Testis (tissue), 2 donors: ENCODE results near the gene SNX8.

Experiments
- POLR2A ChIP-seq: fragments of 450-650 bp; IDR thresholded peaks from one replicate; pipeline ENCODE4 v1.6.1; 2017; ENCODE audit warnings: antibody characterized with exemption, mild to moderate bottlenecking, moderate library complexity
- TF ChIP-seq, protein P1 (sequence below), 3 experiments: fragments of 450-650 bp in 2 of 3; fragments of 200-600 bp in 1 of 3; sonication (generic) in 1 of 3; IDR thresholded peaks; one replicate each; pipeline ENCODE4 v1.5.1; 2016 to 2019; ENCODE audit warnings: antibody characterized with exemption in 3 of 3, mild to moderate bottlenecking in 2 of 3, moderate library complexity in 1 of 3

- TF ChIP-seq, protein P1, sequence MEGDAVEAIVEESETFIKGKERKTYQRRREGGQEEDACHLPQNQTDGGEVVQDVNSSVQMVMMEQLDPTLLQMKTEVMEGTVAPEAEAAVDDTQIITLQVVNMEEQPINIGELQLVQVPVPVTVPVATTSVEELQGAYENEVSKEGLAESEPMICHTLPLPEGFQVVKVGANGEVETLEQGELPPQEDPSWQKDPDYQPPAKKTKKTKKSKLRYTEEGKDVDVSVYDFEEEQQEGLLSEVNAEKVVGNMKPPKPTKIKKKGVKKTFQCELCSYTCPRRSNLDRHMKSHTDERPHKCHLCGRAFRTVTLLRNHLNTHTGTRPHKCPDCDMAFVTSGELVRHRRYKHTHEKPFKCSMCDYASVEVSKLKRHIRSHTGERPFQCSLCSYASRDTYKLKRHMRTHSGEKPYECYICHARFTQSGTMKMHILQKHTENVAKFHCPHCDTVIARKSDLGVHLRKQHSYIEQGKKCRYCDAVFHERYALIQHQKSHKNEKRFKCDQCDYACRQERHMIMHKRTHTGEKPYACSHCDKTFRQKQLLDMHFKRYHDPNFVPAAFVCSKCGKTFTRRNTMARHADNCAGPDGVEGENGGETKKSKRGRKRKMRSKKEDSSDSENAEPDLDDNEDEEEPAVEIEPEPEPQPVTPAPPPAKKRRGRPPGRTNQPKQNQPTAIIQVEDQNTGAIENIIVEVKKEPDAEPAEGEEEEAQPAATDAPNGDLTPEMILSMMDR (IDR thresholded peaks at IDR 0.05): no peak
- no peak for TF ChIP-seq POLR2A
Observed at GRCh38 chr7:2269991-2270460, 44.2 kb downstream of the SNX8 start.
